AG04450 (cell line): ENCODE data around the gene ACKR4. TPM values are rescaled to one million over a fixed set of nuclear protein-coding genes. Genes with fewer than 3 reads are reported as not detected.

Experiments
- CTCF ChIA-PET: fragments of 300-600, 350-600 bp; formaldehyde crosslinking; extraction: SDS; loops from one replicate; lab custom pipeline; 2022; ENCODE audit warnings: antibody characterized with exemption, inconsistent platforms; lab: Charles Lee
- POLR2A ChIA-PET: fragments of 350-600 bp; formaldehyde crosslinking; extraction: SDS; loops from one replicate; lab custom pipeline; 2021; ENCODE audit warnings: antibody characterized with exemption, inconsistent platforms; lab: Yijun Ruan, JAX
- DNase-seq: peaks from one replicate; pipeline ENCODE4 v3.0.0-alpha.2; 2011; ENCODE audit warnings: low read depth, low spot score
- H3K27ac ChIP-seq: one replicate; pipeline ENCODE4 v1.5.1; 2012; ENCODE audit warnings: low read depth, low read length, control low read depth
- H3K27me3 ChIP-seq: one replicate; pipeline ENCODE4 v1.6.0; 2012; ENCODE audit warnings: low read length; ENCODE audit not compliant: control insufficient read depth, insufficient read depth
- H3K4me3 ChIP-seq: 2 replicates; pipeline ENCODE4 v1.5.1; 2011; ENCODE audit warnings: mild to moderate bottlenecking, low read depth, low read length, control low read depth
- H3K9me3 ChIP-seq: 2 replicates; pipeline ENCODE4 v1.5.1; 2012; ENCODE audit warnings: low read length; ENCODE audit not compliant: control insufficient read depth, insufficient read depth
- polyA minus RNA-seq: library from RNA; depleted of rRNA, polyadenylated mRNA; stranded (reverse); fragments of >200 nt; gene quantifications from 2 replicates; pipeline ENCODE4 v1.2.3, GENCODE V29; 2011; rRNA and poly(A)+ RNA removed
- polyA plus RNA-seq: library from polyadenylated mRNA; depleted of rRNA; stranded (reverse); fragments of >200 nt; gene quantifications from 2 replicates; pipeline ENCODE4 v1.2.3, GENCODE V29; 2011; rRNA removed
- TF ChIP-seq, protein P1 (sequence below): IDR thresholded peaks from 2 replicates; pipeline ENCODE4 v1.5.1; 2011; ENCODE audit warnings: low read depth, low read length, control low read depth, inconsistent platforms

Gene ACKR4
- 0.10 and 0.20 TPM in 2 replicates for polyA plus RNA-seq
- polyA minus RNA-seq = not detected in 2 replicates

DNA sequence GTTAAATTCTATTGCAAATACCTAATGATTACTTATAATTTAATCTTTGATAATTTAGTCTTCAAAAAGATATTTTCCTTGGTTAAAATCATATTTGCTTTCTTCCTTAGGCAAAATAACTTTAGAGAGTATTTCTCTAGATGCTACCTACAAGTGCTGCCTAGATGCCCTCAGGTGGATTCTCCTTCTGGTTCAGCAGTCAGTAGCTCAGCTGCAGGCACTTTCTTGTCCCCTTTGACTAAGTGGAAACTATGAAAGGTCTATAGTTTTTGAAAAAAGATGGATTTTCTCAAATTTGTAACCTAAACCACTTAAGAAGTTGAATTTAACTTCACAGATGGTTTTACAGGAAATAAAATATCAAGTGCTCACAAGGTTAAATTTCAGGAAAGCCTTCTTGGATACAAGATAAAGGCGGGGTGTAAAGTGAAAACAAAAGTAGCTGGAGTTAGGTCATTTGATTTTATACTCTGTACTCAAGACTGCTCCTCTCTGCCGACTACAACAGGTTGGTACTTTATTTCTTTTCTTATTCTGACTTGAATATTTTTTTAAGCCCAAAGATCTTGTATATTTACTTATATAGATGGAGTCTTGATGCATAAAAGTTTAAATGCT is at the start of gene ACKR4:
Gene ACKR4 (plus strand): TSS at position 455 of the 618 bp plus-strand sequence. CDS start 3,128 bp downstream, outside the sequence.
- DNase-seq = no peak
- Histone ChIP-seq H3K4me3 (no peak within 1 kb of the TSS), H3K27ac (no peak within 1 kb of the TSS), H3K27me3 (no peaks in the 10 kb centered on the region), H3K9me3 (no peaks in the 10 kb centered on the region)
- ChIA-PET POLR2A (no interaction called here), CTCF (no interaction called here)
- TF ChIP-seq, protein P1, sequence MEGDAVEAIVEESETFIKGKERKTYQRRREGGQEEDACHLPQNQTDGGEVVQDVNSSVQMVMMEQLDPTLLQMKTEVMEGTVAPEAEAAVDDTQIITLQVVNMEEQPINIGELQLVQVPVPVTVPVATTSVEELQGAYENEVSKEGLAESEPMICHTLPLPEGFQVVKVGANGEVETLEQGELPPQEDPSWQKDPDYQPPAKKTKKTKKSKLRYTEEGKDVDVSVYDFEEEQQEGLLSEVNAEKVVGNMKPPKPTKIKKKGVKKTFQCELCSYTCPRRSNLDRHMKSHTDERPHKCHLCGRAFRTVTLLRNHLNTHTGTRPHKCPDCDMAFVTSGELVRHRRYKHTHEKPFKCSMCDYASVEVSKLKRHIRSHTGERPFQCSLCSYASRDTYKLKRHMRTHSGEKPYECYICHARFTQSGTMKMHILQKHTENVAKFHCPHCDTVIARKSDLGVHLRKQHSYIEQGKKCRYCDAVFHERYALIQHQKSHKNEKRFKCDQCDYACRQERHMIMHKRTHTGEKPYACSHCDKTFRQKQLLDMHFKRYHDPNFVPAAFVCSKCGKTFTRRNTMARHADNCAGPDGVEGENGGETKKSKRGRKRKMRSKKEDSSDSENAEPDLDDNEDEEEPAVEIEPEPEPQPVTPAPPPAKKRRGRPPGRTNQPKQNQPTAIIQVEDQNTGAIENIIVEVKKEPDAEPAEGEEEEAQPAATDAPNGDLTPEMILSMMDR = no peak

DNA sequence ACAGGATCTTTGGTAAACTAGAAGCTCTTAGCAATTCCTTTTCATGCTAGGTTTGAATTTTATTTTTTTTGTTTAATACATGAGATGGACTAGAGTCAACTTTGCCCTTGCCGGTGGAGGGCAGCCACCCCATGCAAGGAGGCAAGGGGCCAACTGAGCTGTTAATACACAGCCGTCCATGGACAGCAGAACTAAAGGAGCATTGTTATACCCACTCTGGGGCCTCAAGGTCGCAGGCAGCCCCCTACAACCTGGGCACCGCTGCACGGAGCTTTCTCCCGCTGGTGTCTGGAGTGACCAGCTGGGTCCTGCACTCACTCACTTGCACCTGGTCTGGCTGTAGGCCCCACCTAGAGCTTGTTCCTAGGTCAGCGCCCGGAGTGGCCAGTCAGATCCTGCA is 47.9 kb upstream of the ACKR4 start:
- ChIA-PET POLR2A (no interaction called here), CTCF (interaction anchor here (2.7 to 3.6 kb wide), 2 partner anchors 14 to 93 kb away, joined by 13 to 16 read pairs; no protein-coding TSS in a partner anchor)
- H3K4me3 ChIP-seq = no peak overlapping the region
- H3K27ac ChIP-seq = no peak overlapping the region
- TF ChIP-seq, protein P1 = no peak
- no peaks in the 10 kb centered on the region for H3K9me3 ChIP-seq
- H3K27me3 ChIP-seq = no peaks in the 10 kb centered on the region
- no peak for DNase-seq

- ChIA-PET CTCF (interaction anchor here (3.6 kb wide), 1 partner anchor 92 kb away, joined by 13 read pairs; no protein-coding TSS in a partner anchor), POLR2A (no interaction called here)
- Histone ChIP-seq H3K4me3 (no peak overlapping the region), H3K27me3 (no peaks in the 10 kb centered on the region), H3K9me3 (no peaks in the 10 kb centered on the region), H3K27ac (no peak overlapping the region)
- no peak for DNase-seq
- TF ChIP-seq, protein P1 = no peak
These were observed 47.0 kb upstream of the ACKR4 start for GRCh38 chr3:132549890-132550578.

DNA sequence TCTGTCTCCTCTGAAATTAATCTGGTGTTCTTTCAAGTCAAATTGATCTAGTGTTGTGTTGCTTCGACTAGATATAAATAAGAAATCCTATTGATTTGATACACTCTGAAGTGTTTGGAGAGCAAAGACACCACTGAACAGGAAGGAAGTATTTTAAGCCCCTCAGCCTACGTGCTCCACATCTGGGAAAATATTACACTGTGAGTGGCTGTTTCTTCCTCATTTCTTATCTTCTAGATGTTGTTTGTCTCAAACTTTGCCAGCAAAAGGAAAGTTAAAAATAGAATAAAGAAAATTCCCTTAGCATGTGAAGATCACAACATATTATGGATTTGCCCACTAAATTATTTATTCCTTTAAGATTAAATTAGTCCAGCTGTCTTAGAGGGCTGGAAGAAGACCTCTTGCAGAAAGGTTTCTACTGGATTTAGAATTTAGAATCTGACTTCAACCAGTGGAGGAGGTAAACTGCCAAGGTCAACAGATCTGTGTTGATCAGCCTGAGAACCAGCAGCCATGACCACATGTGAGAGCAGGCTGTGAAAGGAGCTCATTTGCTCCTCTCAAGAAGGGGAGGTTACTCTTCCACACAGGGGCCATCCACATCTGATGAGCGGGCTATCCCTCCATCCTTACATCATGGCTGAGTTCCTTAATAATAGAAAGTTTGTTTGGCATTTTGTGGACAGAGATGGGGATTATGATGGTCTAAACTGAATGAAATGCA is 46.3 kb upstream of the ACKR4 start:
- no peak for DNase-seq
- Histone ChIP-seq H3K27me3 (no peaks in the 10 kb centered on the region), H3K9me3 (no peaks in the 10 kb centered on the region), H3K4me3 (no peak overlapping the region), H3K27ac (no peak overlapping the region)
- CTCF ChIA-PET = interaction anchor here (2.2 to 3.6 kb wide), 2 partner anchors 16 to 91 kb away, joined by 11 to 13 read pairs; no protein-coding TSS in a partner anchor
- POLR2A ChIA-PET = no interaction called here
- TF ChIP-seq, protein P1 = no peak
